Measurements from ENCODE around the gene NABP1.

NABP1 gene

DNA sequence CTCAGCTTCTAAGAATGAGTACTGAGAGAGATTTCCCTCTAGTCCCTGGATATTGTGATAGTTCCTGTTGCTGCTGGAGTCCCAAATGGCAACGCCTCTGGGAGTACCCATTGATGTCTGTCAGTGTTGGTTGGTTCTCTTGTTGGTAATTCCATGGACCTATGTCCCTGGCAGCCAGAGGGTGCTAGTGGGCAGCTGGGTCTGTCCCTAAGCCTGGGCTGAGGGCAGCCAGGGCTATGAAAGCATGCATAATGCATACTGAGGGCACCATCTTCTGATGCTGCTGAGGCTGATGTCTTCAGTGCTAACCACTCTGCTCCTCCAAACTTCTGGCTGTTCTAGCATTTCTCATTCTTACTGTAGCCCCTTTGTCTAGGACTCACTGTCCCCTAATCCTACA lies 35.9 kb downstream of the NABP1 start:
- DNase-seq, result no peak

DNA sequence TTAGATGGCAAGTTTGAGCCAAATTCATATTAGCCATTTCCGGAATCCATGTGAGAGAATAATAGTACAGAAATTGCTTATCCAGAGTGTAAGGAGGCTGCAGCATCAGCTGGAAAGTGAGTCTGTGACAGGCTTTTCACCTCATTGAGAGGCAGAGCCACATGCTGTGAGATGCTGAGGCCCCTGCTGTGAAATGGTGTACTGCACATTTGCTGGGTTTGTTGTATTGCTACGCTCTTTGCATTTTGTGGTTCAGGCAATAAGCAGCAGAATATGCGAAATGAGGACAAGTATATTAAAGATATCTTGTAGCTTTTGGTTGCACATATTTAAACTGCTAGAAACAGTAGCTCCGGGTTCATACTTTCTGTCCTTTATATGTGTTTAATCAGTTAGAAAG lies 37.0 kb downstream of the NABP1 start:
- DNase-seq, result no peak

DNA sequence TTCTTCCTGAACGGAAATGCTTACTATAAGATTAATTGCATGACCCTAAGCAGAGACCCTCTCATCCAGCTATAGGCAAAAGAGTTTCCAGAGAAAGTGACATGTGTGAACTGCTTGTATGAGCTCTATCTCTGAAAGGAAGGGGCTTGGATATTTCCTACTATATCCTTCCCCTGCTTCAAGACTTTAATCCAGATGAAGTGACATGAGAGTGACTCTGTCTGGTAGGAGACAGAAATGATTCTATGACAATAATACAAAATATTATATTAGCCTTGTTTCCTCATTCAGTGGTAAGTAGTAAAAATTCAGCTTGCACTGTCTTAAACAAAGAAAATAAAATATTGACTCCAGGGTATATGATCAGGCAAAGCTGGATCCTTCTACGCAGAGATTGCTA lies 37.5 kb downstream of the NABP1 start:
- DNase-seq, result no peak

DNA sequence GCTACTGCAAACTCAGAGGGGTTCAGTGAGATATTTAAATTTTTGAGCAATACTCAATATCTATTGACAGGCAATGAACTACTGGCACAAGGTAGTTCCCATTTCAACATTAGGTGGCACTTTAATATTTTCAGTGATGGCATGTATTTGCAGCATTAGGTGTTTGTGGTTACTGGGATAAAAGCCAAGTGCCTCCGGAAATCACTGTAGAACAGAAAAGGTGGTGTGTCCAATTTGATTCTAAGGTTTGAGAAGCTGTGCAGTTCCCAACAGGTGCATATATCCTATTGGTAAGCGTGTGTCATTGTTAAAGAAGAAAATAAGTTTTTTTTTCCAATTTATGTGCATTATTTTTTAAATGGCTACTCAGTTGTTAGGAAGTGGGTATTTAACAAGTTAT lies 41.3 kb downstream of the NABP1 start:
- DNase-seq, result no peak

DNA sequence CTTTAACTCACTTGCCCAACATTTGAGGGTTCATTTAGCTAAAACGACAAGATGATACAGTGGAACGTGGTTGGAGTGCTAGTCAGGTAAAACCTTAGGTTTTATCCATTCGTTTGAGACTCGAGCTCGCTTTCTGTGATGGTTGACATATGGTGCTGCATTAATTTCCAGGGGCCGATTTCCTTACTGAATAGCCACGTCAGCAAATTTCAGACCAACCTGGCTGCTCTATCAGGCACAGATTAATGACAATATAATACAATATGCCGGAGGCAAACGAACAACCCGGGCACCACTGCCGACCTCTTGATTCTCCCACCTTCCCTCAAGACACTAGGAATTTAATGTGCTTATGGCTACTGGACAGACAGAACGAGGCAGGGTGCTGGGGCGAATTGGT lies 42.0 kb downstream of the NABP1 start:
- DNase-seq, result no peak

DNA sequence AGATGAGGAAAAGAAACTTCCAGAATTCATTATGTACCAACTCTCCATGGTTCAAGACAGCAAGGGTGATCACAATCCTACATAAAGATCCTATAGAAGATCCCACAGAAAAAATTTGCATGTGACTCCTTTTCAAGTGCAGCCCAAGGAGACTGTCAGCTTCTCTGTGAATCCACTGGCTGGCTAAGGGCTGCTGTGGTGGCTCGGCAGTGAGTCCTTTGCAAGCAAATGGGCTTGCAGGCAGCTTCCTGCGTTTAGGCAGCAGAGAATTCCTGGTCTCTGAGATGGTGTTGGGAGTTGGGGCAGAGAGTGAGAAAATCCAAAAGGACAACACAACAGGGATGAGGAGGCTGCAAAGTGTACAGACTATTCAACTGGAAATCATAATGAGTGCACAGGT lies 43.4 kb downstream of the NABP1 start:
- DNase-seq, result no peak

DNA sequence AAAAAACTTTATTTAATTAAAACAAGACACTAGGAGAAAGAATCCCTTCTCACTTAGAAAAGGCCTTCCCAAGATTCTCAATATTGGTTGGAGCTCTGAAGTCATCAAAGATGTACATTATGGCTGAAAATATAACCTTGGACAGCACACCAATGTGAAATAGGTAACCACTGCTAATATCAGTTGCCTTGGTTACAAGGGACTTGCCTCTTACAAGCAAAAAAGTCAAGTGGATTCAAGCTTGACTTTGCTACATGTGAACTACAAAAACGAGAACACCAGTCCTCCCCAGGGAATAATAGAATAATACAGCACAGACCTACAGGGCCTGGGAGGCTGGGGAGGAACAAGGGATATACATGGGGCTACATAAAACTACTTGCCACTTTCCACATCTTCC lies 46.1 kb downstream of the NABP1 start:
- DNase-seq, result no peak

DNA sequence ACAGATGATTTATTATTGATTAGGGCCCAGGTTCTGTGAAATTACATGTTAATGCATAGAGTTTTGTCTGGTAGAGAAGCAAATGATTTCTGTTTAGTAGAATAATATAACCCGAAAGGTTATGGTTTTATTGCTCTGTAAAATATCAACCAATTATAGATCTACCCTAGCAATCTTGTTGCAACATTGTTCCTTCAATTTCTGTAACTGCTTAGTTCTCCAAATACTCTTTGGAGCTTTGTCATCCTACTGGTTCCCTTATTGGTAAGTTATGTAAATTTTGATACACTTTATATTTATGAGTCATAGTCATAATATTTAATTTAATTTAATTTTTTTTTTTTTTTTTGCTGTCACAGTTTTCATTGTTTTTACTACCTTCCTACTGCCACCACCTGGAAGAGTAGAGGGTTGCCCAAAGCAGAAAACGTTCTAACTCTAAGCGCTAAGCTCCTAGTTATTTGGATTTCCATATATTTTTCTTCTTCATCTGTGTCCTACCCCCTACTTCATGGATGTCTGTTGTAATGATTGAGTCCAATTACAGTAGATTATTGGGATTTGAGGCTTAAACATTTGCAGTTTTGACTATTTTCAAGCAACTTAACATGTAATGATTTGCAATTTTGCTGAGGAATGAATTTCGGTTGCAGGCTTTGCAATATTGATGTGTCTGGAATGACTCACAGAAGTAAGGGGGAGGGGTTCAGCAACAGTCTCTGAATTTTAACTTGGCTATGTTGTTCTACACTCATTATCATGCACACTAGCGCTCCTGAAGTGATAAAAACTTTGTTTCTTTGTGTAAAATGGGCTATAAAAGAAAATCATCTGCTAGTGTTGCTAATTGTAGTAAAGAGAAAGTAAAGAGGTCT lies 51.1 kb downstream of the NABP1 start:
- no peak for DNase-seq

DNA sequence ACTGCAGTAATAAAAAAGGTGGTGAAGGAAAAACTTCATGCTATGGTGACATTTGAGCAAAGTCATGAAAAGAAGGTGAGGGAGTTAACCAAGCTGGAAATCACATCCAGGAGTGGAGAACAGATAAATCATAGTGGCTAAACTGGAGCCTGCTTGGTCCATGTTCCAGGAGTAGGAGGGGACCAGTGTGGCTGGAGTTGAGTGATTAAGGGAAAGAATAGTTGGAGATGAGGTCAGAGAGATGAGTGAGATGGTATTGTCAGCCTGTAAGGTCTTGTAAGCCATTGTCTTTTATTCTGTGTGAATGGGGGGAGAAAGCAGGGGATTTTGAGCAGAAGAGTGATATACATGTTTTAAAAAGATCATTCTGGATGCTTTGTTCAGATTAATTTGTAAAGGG lies 52.3 kb downstream of the NABP1 start:
- no peak for DNase-seq

Data from stimulated activated CD4-positive, alpha-beta T cell treated with anti-CD3 and anti-CD28 coated beads, Interleukin-2, amount 100 ng/mL, for 48 hours (primary cell).